IPS-15b (cell line): ENCODE data around the gene RNF44.
A peak's percentile ranks its signal among the peaks of the same experiment; 100 is the strongest.

Source experiments
- H3K27me3 ChIP-seq: one replicate; pipeline ENCODE4 v1.6.1; 2013; ENCODE audit warnings: low read length; ENCODE audit not compliant: control insufficient read depth, insufficient read depth
- H3K36me3 ChIP-seq: one replicate; pipeline ENCODE4 v1.6.1; 2013; ENCODE audit warnings: low read length; ENCODE audit not compliant: control insufficient read depth, insufficient read depth
- H3K4me1 ChIP-seq: one replicate; pipeline ENCODE4 v1.6.1; 2013; ENCODE audit warnings: mild to moderate bottlenecking, low read length; ENCODE audit not compliant: control insufficient read depth, insufficient read depth
- H3K4me3 ChIP-seq: one replicate; pipeline ENCODE4 v1.5.1; 2013; ENCODE audit warnings: low read depth, low read length
- H3K9ac ChIP-seq: one replicate; pipeline ENCODE4 v1.6.1; 2013; ENCODE audit warnings: low read depth, mild to moderate bottlenecking, low read length
- H3K9me3 ChIP-seq: one replicate; pipeline ENCODE4 v1.6.1; 2013; ENCODE audit warnings: mild to moderate bottlenecking, low read length; ENCODE audit not compliant: control insufficient read depth, insufficient read depth

RNF44 gene

DNA sequence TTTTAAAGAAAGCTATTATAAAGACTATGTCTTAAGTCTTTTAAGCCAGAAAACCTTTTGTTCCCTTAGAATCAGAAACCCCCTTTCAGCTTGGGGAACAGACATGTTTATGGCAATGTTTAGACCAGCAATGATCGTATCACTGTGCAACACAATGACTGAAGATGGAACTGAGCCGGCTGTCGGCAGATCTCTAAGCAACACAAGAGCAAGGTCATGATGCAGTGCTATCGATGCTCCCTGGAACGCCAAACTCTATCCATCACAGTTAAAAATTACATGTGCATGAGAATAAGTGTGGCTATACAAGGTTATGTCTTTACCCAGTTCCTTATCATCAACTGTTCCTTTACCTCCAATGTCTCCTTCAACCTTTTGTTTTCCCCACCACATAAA, 1.8 kb upstream of the RNF44 start:
- H3K27me3 ChIP-seq, result no peaks in the 10 kb centered on the region
- no peak overlapping the region for H3K4me3 ChIP-seq
- peaks cover 28% of the 10 kb centered on the region for H3K4me1 ChIP-seq
- H3K9ac ChIP-seq, result no peak overlapping the region
- H3K9me3 ChIP-seq, result no peaks in the 10 kb centered on the region
- peaks cover 8% of the 10 kb centered on the region for H3K36me3 ChIP-seq

DNA sequence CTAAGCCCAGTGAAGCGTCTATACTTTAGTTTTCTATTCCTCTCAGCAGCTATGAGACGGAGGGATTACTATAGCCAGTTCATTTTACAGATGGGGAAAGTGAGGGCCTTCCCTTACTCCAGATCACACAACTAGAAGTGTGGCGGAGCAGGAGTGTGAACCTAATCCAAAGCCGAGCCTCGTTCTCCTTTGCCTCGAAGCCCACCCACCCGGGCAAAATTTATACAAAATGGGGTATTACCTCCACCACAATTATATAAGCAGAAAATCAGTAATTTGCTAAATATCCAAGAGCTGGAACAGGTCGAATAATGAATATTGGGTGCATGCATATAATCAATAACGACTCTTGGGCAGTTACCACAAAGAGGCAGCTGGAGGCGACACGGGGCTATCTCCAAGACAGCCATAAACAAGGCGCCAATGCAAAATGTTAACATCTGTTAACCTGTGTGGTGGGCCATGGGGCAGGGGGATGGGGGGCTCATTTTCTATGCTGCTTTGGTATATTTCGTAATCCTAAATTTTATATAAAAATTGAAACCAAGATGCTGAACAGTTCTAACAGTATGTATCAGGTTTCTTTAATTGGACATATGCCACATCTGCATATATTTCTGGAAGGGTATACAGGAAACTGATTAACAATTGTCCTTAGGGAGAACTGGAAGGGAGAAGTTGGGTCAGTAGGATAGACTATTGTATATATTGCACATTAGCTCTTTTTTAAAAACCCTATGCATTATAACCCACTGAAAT, 1.2 kb upstream of the RNF44 start:
- Histone ChIP-seq H3K9me3 (no peaks in the 10 kb centered on the region), H3K9ac (peak overlapping the region; percentile 14), H3K4me1 (peaks cover 31% of the 10 kb centered on the region), H3K27me3 (no peaks in the 10 kb centered on the region), H3K4me3 (peak overlapping the region; percentile 66), H3K36me3 (peaks cover 9% of the 10 kb centered on the region)

DNA sequence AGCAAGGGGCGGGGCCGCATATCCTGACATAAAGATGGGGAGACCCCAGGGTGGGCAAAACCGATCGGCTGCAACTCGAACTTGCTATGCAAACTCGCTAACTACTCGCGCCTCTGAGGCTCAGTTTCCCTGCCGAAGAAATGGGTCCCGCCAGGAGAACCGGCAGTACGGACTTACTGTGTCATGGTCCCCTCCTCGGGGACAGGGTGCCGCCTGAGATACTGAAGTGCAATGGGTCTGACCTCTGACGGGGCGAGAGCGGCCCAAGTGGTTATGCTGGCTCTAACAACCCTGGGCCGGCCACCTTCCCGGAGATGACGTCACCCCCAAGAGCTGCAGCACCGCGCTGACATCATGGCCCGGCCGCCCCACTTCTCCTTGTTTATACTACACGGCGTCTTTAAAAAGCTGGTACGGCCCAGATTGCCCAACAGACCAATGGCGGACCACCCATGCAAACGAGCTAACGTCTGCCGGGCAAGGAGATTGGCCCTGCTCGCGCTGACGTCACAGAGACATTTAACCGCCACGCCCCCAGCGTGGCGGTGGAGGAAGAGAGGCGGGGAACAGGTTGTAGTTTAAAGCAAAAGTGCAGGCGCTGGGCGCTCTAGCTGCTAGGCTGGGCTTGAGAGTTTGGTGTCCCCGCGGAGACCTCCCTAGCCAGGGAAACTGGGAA, 490 bp upstream of the RNF44 start:
- peak overlapping the region; percentile 71 for H3K9ac ChIP-seq
- peaks cover 33% of the 10 kb centered on the region for H3K4me1 ChIP-seq
- H3K27me3 ChIP-seq, result no peaks in the 10 kb centered on the region
- H3K4me3 ChIP-seq, result peak overlapping the region; percentile 96
- peaks cover 9% of the 10 kb centered on the region for H3K36me3 ChIP-seq
- H3K9me3 ChIP-seq, result no peaks in the 10 kb centered on the region

DNA sequence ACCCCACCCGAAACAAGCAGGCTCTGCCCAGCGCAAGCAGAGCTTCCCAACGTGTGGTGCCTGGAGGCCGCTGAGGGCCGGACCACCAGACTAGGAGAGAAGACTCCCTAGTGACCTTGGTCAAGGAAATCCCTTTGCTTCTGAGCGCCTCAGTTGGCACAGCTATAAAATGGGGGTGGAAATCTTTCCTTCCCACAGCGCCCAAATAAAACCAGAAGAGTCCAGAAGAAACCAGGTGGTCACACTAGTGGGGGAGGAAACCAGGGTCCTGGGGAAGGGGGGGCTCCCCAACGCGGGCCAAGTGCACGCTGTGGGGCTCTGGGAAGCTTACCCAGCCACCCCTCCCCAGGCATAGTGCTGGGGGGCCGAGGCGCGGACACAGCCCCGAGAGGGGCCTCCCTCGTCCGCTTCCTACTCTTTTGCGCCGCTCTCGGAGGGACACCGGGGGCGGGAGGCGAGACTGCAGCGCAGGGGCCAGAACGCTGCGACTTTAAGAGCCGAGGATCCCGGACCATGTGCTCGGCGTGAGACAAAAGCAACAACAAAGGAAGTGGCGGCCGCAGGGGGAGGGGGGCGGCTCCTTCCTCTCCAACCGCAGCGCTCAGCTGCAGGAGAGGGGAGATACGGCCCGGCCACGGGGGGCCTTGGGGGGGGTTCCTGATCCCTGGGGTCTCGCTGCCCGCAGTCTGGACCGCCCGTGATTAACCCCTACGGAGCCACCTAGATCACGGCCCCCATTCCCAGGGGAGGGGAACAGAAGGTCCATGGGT, 885 bp downstream of the RNF44 start:
- Histone ChIP-seq H3K27me3 (no peaks in the 10 kb centered on the region), H3K9ac (peak overlapping the region; percentile 95), H3K9me3 (no peaks in the 10 kb centered on the region), H3K36me3 (peaks cover 18% of the 10 kb centered on the region), H3K4me3 (peak overlapping the region; percentile 72), H3K4me1 (peaks cover 23% of the 10 kb centered on the region)

DNA sequence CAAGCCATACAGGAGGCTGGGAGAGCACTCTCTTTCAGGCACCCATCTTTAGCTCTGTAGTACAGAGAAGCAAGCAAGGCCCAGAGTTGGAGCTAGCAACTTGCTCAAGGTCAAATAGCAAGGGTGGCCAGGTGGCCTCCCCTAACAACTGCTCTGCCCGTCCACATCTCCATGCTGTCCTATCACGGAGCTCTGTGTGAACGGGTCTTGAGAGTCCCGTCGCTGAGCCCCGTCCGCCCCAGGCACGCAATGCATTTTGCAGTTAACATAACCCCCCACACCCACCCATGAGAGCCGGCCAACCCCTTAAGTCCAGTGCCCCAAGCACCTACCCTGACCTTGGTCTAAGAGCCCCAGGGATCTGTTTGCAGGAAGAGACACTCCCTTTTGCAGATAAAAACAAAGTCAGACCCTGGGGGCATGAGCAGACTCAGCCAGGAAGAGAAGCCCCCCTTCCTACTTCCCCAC, 1.5 kb downstream of the RNF44 start:
- Histone ChIP-seq H3K9ac (peak overlapping the region; percentile 95), H3K36me3 (peaks cover 24% of the 10 kb centered on the region), H3K4me3 (peak overlapping the region; percentile 72)

DNA sequence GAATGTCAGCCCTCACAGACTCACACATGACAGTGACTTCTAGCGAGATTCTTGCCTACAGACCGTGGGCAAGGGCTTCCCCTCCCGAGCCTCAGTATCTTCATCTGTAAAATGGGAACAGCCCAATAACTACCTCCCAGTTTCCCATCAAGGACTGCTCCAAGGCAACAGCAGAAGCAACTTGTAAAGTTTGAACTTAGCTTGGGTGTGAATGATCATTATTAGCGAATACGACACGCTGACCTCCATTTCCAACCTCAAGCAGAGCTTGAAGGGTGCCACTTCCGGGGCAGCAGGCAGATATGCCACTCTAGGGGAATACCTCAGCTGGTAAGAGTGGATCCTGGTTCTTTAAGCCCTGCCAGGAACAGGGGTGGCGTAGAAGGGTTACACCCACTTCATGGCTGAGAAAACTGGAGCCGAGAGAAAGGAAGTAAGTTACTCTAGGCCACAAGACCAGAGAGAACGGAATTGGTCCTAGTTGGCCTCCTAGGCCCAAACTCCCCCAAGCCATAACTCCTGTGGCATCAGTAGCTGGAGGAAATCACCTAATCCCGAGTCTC, 2.0 kb downstream of the RNF44 start:
- H3K4me3 ChIP-seq, result peak overlapping the region; percentile 72
- no peaks in the 10 kb centered on the region for H3K27me3 ChIP-seq
- H3K9me3 ChIP-seq, result no peaks in the 10 kb centered on the region
- peaks cover 15% of the 10 kb centered on the region for H3K4me1 ChIP-seq
- H3K36me3 ChIP-seq, result peaks cover 28% of the 10 kb centered on the region
- peak overlapping the region; percentile 95 for H3K9ac ChIP-seq

More for the DNA sequence above, 1.5 kb downstream of the RNF44 start:
- Histone ChIP-seq H3K4me1 (peaks cover 17% of the 10 kb centered on the region), H3K9me3 (no peaks in the 10 kb centered on the region), H3K27me3 (no peaks in the 10 kb centered on the region)

DNA sequence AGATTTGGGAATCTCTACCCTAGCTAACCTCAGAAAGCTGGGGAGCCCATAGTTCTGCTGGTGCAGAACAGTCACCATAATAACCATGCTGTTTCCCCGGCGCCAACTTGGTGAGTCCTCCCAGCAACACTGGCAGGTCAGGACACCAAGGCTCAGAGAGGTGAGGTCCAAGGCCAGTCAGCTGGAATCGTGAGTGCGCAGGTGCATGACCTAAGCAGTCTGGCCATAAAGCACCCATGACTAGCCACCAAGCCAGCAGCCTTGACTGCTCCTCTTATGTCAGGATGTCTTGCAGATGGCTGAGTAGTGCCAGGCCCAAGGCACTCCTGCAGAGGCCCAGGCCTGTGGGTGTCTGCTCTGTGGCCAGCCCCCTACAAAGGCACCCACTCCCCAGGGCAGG, 2.6 kb downstream of the RNF44 start:
- H3K4me3 ChIP-seq, result peak overlapping the region; percentile 72
- H3K9me3 ChIP-seq, result no peaks in the 10 kb centered on the region
- H3K27me3 ChIP-seq, result no peaks in the 10 kb centered on the region
- peaks cover 30% of the 10 kb centered on the region for H3K36me3 ChIP-seq
- H3K9ac ChIP-seq, result no peak overlapping the region
- H3K4me1 ChIP-seq, result peaks cover 15% of the 10 kb centered on the region

DNA sequence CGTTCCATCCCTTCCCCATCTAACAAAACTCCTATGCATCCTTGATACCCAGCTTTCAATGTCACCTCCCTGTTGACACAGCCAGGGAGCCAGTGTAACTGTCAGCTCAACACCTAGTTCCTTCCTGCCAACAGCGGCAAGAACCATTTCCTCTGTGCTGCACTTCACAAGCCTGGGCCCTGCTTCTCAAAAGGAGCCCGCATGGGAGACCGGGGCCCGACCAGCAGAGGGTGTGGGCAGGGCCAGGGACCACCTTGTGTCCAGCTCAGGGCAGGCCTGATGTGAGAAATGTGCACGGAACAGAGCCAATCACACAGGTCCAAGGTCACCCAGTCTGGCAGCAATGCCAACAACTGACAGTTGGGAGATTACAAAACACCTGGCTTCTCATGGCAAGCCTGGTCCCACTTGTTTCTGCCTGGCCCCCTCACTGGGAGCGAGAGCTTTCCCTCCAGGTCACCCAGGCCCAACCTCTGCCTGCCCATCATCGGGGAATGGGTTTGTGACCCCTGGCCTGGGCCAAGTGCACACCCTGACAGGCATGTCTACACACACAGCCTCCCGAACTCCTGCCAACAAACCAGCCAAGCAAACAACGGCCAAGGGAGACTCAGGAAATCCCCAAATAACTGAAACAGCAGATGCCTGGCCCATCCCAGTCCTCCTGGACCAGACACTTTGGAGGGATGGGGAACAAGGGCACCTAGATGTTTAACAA, 3.1 kb downstream of the RNF44 start:
- H3K9ac ChIP-seq, result no peak overlapping the region
- peaks cover 15% of the 10 kb centered on the region for H3K4me1 ChIP-seq
- no peaks in the 10 kb centered on the region for H3K9me3 ChIP-seq
- H3K36me3 ChIP-seq, result peaks cover 36% of the 10 kb centered on the region
- H3K27me3 ChIP-seq, result no peaks in the 10 kb centered on the region
- H3K4me3 ChIP-seq, result peak overlapping the region; percentile 5

DNA sequence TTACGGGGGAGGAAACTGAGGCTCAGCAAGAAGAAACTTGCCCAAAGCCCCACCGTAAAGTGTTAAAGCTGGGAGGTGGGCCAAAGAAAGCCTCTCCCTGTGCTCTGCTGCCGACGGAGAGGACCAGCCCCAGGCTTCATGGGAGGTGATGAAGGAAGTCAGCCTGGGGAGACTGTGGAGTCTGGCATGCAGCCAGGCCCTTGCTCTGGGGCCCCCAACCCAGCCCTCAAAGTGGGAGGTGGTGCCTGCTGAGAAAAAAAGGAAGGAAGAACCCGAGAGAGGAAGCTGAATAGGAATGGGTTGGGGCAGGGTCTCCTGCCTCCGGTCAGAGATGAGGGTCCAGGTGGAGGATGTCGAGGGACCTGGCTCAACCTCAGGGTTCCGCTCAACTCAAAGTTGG, 3.8 kb downstream of the RNF44 start:
- Histone ChIP-seq H3K9ac (peak overlapping the region; percentile 26), H3K4me3 (no peak overlapping the region), H3K36me3 (peaks cover 42% of the 10 kb centered on the region), H3K9me3 (no peaks in the 10 kb centered on the region), H3K4me1 (peaks cover 15% of the 10 kb centered on the region), H3K27me3 (no peaks in the 10 kb centered on the region)

DNA sequence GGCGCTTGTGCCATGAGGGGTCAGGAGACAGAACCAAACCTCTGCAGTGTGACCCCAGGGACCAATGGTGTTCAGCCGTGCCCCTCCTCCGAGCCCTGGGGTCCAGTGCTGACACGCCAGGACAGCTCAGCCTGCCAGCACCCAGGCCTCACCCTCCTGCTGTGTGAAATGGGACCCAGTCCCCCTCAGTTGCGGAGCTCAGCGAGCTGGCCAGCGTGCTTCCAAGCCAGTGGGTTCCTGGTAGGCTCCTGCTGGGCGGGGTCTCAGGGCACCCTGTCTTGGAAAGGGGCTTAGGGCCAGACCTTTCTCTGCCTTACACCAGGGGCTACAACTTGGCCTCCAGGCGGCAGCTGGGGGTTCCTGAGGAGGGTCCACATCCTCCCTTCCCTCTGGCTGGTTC, 4.4 kb downstream of the RNF44 start:
- no peaks in the 10 kb centered on the region for H3K9me3 ChIP-seq
- peaks cover 15% of the 10 kb centered on the region for H3K4me1 ChIP-seq
- H3K4me3 ChIP-seq, result no peak overlapping the region
- H3K9ac ChIP-seq, result peak overlapping the region; percentile 26
- H3K36me3 ChIP-seq, result peaks cover 47% of the 10 kb centered on the region
- H3K27me3 ChIP-seq, result no peaks in the 10 kb centered on the region

DNA sequence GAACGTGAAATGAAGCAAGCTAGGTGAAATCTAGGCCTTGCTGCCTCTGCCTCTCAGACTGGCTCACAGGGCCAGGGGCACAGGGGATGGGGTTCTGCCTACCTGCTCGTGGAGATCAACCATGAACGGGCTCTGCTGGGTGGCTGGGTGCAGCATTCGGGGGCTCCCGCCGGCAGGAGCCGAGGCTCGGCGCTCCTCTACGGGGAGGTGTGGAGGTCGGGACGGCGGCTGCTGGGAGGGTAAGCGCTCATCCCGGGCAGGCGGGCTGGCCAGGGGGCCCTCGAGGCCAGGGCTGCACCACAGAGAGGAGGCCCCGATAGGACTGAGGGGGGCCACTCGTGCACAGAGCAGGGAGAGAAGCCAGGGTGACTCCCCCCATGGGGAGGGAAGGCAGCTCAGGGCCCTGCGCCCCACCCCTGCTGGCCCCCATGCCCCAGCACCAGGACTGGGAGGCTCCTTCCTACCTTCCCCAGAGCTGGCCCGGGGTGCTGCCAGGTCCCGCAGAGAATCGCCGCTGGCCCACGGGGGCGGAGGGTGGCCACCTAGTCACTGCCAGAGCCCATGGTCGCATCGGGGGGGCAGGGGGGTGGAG, 5.2 kb downstream of the RNF44 start:
- Histone ChIP-seq H3K4me3 (no peak overlapping the region), H3K36me3 (peaks cover 53% of the 10 kb centered on the region), H3K9me3 (no peaks in the 10 kb centered on the region), H3K9ac (no peak overlapping the region), H3K27me3 (no peaks in the 10 kb centered on the region), H3K4me1 (peaks cover 15% of the 10 kb centered on the region)
